Measurements from ENCODE around the gene PTH1R.
A peak's percentile ranks its signal among the peaks of the same experiment; 100 is the strongest.

The PTH1R gene

GRCh38 chr3:46865031-46865507, 12.5 kb upstream of the PTH1R start:
- no peak for DNase-seq

GRCh38 chr3:46865546-46865945, 12.0 kb upstream of the PTH1R start:
- no peak for DNase-seq

DNA sequence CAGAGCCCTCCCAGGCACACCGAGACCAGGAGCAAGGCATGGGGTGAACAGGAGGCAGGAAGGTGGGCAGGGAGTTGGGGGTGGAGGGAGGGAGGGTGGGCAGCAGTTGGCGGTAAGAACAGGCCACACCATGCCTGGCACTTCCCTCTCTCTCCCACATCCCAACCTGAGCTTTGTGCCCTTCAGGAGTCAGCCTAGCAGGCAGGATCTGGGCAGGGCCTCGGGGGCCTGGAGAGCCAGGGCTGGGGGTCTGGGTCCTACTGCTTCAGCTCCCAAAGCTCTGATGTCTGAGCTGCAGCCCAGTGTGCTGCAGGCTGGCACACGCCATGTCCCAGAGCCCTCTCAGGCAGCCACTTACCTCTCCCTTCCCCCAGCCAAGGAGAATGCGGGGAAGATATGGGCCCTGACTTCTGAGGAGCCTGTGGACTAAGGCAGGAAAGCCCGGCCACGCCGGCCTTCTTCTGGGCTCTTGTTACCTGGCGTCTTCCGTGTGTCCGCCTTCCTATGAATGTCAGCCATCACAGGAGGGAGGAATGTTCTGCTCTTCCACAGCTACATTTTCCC, 11.4 kb upstream of the PTH1R start:
- no peak for DNase-seq

GRCh38 chr3:46866720-46867549, 10.6 kb upstream of the PTH1R start:
- peak; percentile 26 to 50 for DNase-seq

GRCh38 chr3:46867550-46867898, 10.0 kb upstream of the PTH1R start:
- DNase-seq: no peak

GRCh38 chr3:46868287-46868686, 9.2 kb upstream of the PTH1R start:
- no peak for DNase-seq

- DNase-seq: no peak
Observed at GRCh38 chr3:46868948-46869347, 8.6 kb upstream of the PTH1R start.

- DNase-seq: no peak
Observed at GRCh38 chr3:46869440-46869839, 8.1 kb upstream of the PTH1R start.

DNA sequence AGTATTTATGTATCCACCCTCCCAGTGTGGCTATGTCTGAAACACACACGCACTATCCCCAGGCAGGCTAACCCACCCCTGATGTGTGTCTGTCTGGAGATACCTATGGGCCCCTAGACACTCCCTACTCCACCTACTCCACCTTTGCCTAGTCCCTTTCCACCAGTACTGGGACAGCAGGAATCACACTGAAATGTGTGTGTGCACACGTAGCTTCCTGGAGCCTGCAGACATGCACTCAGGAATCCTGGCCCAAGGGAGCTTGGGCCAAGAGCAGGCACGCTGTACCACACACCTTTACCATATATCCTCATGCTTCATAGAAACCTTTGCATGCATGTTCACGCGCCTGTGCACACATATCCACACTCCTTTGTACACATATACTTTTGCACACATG, 6.9 kb upstream of the PTH1R start:
- no peak for DNase-seq

DNA sequence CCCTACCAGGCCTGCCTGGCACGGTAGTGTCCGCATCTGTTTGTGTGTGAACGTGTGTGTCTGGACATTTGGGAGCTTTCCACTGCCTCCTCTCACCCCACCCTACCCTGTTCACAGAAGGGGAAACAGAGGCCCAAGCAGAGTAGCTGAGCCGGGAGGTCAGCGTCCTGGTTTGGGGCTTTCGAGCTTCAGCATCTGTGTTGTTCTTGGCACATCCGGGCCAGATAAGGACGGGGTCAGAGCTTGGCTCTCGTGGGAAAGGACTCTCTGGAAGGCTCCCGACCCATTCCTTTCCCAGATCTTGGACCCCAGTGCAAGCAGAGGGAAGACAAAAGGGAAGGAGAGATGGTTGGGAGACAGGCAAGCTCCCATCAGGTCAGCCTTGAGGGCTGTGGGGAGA, 6.3 kb upstream of the PTH1R start:
- DNase-seq: no peak

DNA sequence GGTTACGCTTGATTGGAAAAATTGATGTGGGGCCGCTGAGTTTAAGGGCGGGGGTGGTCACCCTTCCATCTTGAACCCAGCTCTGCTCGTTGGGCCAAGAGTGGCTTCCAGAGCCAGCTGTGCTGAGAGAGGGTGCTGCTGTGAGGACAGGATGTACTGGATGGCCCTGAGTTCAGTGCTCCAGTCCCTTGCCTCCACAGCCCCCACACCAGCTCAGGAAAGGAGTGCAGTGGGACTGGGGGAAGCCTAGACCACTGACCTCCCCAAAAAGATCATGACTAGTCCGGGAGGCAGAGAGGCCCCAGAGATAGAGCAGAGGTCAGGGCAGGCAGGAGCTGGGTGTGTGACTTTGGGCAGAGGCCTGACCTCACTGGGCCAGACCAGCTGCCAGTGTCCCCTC, 4.0 kb upstream of the PTH1R start:
- DNase-seq: no peak

DNA sequence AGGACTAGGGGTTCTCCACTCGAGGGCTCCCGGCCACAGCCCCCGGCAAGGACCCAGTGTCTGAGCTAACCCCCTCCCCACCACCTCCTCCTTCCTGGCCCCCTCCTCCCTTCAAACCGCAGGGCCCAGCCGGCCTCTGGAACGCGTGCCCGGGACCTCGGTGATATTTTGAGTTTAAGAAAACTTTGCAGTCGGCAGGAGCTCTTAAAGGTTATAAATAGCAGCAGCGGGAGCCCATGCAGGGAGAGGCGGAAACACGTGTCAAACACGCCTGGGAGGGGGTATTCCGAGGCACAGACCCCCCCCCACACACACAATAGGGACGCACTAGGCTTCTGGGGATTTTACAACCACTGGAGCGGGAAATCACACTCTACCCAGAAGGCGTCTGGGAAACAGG, 3.1 kb upstream of the PTH1R start:
- DNase-seq: no peak

DNA sequence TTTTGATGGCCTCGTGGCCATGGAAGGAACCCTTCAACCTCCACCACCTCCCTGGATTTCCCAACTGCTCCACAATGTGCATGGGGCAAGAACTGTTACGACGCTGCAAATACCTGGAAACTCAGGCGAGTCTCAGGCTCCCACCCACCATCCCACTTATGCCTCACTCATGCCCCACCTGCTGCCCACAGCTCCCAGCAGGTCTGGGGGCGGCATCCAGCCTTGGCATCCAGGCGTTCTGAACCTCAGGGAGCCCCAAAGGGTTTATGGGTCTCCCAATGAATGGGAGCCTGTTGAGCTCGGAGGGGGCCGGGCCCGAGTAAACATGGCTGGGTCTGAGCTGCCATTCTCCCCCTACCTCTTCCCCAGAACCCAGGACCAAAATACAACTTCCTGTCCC, 2.0 kb upstream of the PTH1R start:
- DNase-seq: no peak

DNA sequence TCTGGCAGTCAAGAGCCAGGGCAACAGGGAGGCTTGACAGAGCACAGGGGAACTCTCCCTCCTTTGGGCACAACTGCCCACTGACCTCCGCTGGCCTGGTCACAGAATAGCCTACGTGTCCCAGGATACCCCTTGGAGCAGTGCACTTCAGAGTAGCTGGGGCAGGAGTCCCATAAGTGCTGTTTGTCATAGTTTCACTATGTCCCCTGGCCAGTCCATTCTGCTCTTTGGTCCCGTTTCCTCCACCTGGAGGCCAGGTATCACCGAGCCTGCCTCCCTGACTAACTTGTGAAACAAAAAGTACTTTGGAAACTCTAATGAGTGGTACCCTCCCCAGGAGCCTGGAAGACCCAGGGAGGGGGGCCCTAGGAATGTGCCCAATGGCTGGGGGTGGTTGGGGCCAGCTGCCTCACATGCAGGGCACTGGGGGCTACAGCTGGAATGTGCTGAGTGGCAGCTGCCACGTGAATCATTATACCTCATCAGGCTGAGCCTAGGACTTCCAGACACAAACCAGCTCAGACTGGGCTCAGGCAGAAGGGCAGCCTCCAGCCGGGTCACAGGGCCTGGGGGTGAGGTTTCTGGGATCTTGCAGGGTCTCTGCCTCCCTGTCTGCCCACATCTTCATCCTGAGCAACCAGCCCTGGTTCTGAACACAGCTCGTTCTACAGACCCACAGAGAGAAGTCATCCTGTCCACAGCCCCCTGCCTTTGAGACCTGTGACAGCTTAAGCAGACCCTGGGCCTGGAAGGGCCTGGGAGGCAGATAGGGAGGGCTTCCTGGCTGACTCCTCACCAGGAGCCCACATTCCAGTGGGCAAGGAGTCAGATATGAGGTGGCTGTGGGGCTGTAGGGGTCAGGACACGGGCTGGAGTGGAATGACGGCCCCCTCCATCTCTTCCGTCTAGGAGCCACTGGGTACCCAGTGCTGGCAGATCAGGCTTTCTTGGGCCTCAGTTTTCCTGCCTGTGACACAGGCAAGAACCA, 914 bp upstream of the PTH1R start:
- no peak for DNase-seq

DNA sequence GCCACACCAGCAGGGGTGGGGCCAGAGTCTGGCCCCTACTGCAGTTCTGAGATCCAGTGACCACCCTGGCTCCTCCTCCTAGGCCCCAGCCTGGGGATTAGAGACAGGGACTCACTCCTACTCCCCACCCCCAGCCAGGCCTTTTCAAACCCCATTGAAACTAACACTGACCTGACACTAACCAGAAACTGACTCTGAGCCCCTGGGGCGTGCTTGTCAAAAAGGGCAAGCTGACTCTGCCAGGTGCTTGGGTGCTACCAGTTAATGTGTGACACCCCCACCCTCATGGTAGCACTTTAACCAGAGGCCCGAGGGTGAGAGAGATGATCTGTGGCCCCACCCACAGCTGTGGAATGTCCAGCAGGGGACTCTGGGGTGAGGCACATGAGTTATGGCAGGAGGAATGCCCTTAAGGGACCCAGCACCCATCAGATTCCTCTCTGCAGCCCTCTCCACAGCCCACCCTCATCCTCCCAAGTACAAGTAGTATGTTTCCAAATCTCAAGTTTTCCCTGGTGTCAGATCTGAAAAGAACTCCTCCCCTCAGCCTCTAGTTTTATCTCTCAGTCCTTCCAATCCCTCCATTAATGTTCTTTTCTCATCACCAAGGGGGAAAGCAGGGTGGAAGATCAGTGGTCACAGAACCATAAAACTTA, 1.4 kb downstream of the PTH1R start:
- no peak for DNase-seq

DNA sequence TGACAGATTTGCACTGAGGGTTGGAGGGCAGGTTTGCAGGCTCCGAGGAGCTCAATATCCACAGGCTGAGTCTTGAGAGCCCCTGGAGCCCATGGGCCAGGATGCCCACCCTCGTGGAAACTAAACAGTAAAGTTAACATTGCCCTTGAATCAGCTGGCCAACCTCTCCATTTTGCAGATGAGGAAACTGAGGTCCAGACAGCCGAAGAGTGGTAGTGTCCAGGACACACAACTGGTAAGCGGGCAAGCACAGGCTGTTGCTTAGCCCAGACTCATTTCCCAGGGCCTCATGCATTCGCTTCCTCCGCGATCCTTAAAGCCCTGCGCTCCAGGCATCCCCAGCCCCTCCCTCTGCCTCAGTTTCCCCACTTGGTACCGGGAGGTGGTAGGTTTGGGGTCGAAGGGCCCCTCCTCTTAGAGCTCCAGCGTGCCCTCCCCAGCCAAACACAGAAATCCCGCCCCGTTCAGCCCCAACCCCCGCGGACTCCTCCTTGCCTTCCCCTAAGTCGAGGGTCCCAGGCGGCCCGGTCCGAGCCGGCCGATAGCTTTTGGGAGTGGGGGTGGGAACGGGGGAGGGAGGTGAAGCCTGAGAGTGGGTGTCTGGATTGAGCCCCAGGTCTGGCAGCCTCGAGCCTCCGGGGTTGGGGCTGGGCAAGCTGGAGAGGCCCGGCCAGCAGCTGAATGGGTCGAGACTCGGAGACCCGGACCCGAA, 3.5 kb downstream of the PTH1R start:
- no peak for DNase-seq

GRCh38 chr3:46881596-46882376, 4.3 kb downstream of the PTH1R start:
- no peak for DNase-seq

GRCh38 chr3:46882377-46883053, 5.0 kb downstream of the PTH1R start:
- DNase-seq: no peak

GRCh38 chr3:46883054-46883829, 5.7 kb downstream of the PTH1R start:
- DNase-seq: peak in 1 of 2 experiments; percentile 7

DNA sequence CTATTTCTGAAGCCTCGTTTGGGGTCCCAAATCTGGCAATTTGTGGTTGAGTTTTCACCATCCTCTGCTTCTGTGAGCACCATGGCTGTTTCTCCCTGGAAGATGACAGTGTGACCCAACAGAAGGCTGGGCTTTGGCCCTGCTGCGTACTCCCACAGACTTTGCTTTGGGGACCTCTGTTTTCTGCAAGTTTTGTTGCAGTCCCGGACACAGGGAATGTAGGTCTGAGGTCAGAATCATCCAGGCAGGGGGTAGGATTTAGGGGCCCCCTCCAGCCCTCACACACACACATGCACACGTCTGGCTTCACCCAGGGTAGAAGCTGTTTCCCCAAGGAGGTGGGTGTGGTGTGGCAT, 6.3 kb downstream of the PTH1R start:
- DNase-seq: no peak

Measured in NCI-H2081 (cell line).